ENCODE data around the gene NBAS. TPM values are rescaled to one million over a fixed set of nuclear protein-coding genes. Genes with fewer than 3 reads are reported as not detected.

Gene NBAS
- total and polyA plus RNA-seq, 2 of the 13 experiments (the other 11 are each of a cell fraction or from before 2014, with no cell fraction given), result 33.6 to 58.7 TPM

DNA sequence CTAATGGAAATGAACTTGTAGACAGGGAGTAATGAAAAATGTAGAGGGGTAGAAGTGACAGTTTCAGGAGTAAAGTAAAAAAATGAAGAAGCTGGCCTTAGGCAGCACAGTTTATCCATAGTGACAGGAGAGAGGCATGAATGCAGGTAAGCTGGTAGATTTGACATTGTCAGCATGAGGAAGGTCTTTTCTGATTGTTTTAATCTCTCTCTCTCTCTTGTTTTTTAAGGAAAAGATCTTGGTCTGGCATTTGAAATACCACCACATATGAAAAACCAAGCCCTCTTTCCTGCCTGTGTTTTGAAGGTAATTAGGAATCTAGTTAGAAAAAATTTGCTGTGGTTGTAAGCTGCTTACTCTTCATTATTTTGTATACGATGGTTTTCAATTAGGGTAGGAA, 44.6 kb upstream of the NBAS start:
- no peak for TF ChIP-seq ZNF556 (CRISPR knock-in tag; IDR thresholded peaks at IDR 0.05; ENCODE audit: borderline replicate concordance)
- TF ChIP-seq RBFOX2 (IDR thresholded peaks at IDR 0.05; ENCODE audit: low read depth, low read length), result peak; percentile 44; the same call in 1 of the 2 replicates
- no TSS peak for BruUV-seq (replicated peaks)
- Histone ChIP-seq H3K9ac (ENCODE audit: insufficient read depth, low read depth, low read length) (no peak overlapping the region), H3K79me2 (ENCODE audit: insufficient read depth, low read length) (no peaks in the 10 kb centered on the region), H4K20me1 (ENCODE audit: insufficient read depth, low read length) (no peaks in the 10 kb centered on the region), H3K4me1 (ENCODE audit: insufficient read depth, low read length) (no peaks in the 10 kb centered on the region), H3K9me3 (ENCODE audit: low read length) (no peaks in the 10 kb centered on the region), H3K4me3 (replicated peaks in 1 of 3; ENCODE audit: insufficient read depth in 1 of 3, low read depth in 2 of 3, low read length in 3 of 3) (no peak overlapping the region), H3K27me3 (ENCODE audit: control insufficient read depth in 1 of 2, insufficient read depth in 2 of 2, low read length in 2 of 2) (no peaks in the 10 kb centered on the region), H3K27ac (ENCODE audit: extremely low read length, insufficient read depth, low read length) (no peak overlapping the region), H3K36me3 (replicated peaks in 1 of 2; ENCODE audit: control insufficient read depth in 1 of 2, insufficient read depth in 2 of 2, low read length in 2 of 2) (peaks cover 45 to 94% of the 10 kb centered on the region in 2 experiments), H3K4me2 (ENCODE audit: low read depth, low read length) (no peak overlapping the region), H2AFZ (ENCODE audit: low read length) (no peak overlapping the region)
- in situ Hi-C loops (cut with HindIII; ENCODE audit: extremely low pct_ligation_motif_present, low pct_unique_long_range_greater_than_20kb), result no loop called here
- intact Hi-C loops (cut with micrococcal nuclease; ENCODE audit: unreplicated experiment), result no loop called here
- WGBS (ENCODE audit: low lambda C conversion rate), result 58% methylated on average over 1 of the region's 1 CpG
- no peak for ATAC-seq
- DNase-seq (ENCODE audit: low spot score), result no peak
- no peak for FAIRE-seq
- POLR2A ChIA-PET, result no interaction called here
- CTCF ChIA-PET (ENCODE audit: low intra/inter-chr PET ratio, low total read pairs), result no interaction called here

- Histone ChIP-seq H3K27me3 (ENCODE audit: control insufficient read depth in 1 of 2, insufficient read depth in 2 of 2, low read length in 2 of 2) (no peaks in the 10 kb centered on the region), H2AFZ (ENCODE audit: low read length) (no peak overlapping the region), H3K9ac (ENCODE audit: insufficient read depth, low read depth, low read length) (no peak overlapping the region), H3K79me2 (ENCODE audit: insufficient read depth, low read length) (no peaks in the 10 kb centered on the region), H3K9me3 (ENCODE audit: low read length) (no peaks in the 10 kb centered on the region), H3K4me3 (replicated peaks in 1 of 3; ENCODE audit: insufficient read depth in 1 of 3, low read depth in 2 of 3, low read length in 3 of 3) (no peak overlapping the region), H3K4me2 (ENCODE audit: low read depth, low read length) (no peak overlapping the region), H4K20me1 (ENCODE audit: insufficient read depth, low read length) (no peaks in the 10 kb centered on the region), H3K36me3 (replicated peaks in 1 of 2; ENCODE audit: control insufficient read depth in 1 of 2, insufficient read depth in 2 of 2, low read length in 2 of 2) (peaks cover 44 to 95% of the 10 kb centered on the region in 2 experiments), H3K27ac (ENCODE audit: extremely low read length, insufficient read depth, low read length) (no peak overlapping the region), H3K4me1 (ENCODE audit: insufficient read depth, low read length) (no peaks in the 10 kb centered on the region)
- intact Hi-C loops (cut with micrococcal nuclease; ENCODE audit: unreplicated experiment), result no loop called here
- in situ Hi-C loops (cut with HindIII; ENCODE audit: extremely low pct_ligation_motif_present, low pct_unique_long_range_greater_than_20kb), result no loop called here
- ChIA-PET POLR2A (no interaction called here), CTCF (ENCODE audit: low intra/inter-chr PET ratio, low total read pairs) (no interaction called here)
- no peak for ATAC-seq
- 97% methylated on average over 2 of the region's 2 CpGs for WGBS (ENCODE audit: low lambda C conversion rate)
- no peak for FAIRE-seq
- no TSS peak for BruUV-seq (replicated peaks)
- DNase-seq (ENCODE audit: low spot score), result no peak
- TF ChIP-seq, protein P1, sequence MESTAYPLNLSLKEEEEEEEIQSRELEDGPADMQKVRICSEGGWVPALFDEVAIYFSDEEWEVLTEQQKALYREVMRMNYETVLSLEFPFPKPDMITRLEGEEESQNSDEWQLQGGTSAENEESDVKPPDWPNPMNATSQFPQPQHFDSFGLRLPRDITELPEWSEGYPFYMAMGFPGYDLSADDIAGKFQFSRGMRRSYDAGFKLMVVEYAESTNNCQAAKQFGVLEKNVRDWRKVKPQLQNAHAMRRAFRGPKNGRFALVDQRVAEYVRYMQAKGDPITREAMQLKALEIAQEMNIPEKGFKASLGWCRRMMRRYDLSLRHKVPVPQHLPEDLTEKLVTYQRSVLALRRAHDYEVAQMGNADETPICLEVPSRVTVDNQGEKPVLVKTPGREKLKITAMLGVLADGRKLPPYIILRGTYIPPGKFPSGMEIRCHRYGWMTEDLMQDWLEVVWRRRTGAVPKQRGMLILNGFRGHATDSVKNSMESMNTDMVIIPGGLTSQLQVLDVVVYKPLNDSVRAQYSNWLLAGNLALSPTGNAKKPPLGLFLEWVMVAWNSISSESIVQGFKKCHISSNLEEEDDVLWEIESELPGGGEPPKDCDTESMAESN (CRISPR knock-in tag; conservative IDR thresholded peaks at IDR 0.05), result no peak
- TF ChIP-seq ZSCAN21 (CRISPR knock-in tag; IDR thresholded peaks at IDR 0.05; ENCODE audit: borderline replicate concordance), result no peak
- TF ChIP-seq ZNF777 (CRISPR knock-in tag; IDR thresholded peaks at IDR 0.05), result no peak
- no peak for TF ChIP-seq NKX3-1 (CRISPR knock-in tag; IDR thresholded peaks at IDR 0.05)
- TF ChIP-seq, protein P2, sequence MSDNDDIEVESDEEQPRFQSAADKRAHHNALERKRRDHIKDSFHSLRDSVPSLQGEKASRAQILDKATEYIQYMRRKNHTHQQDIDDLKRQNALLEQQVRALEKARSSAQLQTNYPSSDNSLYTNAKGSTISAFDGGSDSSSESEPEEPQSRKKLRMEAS (IDR thresholded peaks at IDR 0.05), result no peak
- no peak for TF ChIP-seq NR0B2 (CRISPR knock-in tag; IDR thresholded peaks at IDR 0.05)
- TF ChIP-seq, protein P3, sequence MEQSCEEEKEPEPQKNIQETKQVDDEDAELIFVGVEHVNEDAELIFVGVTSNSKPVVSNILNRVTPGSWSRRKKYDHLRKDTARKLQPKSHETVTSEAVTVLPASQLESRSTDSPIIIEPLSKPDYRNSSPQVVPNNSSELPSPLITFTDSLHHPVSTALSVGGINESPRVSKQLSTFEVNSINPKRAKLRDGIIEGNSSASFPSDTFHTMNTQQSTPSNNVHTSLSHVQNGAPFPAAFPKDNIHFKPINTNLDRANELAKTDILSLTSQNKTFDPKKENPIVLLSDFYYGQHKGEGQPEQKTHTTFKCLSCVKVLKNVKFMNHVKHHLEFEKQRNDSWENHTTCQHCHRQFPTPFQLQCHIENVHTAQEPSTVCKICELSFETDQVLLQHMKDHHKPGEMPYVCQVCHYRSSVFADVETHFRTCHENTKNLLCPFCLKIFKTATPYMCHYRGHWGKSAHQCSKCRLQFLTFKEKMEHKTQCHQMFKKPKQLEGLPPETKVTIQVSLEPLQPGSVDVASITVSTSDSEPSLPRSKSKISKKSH (CRISPR knock-in tag; IDR thresholded peaks at IDR 0.05; ENCODE audit: borderline replicate concordance), result no peak
- TF ChIP-seq THYN1 (CRISPR knock-in tag; IDR thresholded peaks at IDR 0.05; ENCODE audit: borderline replicate concordance, low read depth), result no peak
- no peak for TF ChIP-seq ZNF496 (CRISPR knock-in tag; IDR thresholded peaks at IDR 0.05; ENCODE audit: insufficient replicate concordance)
- no peak for TF ChIP-seq HMG20B (CRISPR knock-in tag; conservative IDR thresholded peaks at IDR 0.05)
- no peak for TF ChIP-seq RELA (CRISPR knock-in tag; IDR thresholded peaks at IDR 0.05)
- TF ChIP-seq CREB1 (IDR thresholded peaks at IDR 0.05), result no peak
- TF ChIP-seq CREB1 (CRISPR knock-in tag; IDR thresholded peaks at IDR 0.05), result no peak
These were observed 42.8 kb upstream of the NBAS start for GRCh38 chr2:15603948-15604347.

All from HepG2 (cell line).